HepG2 (cell line): ENCODE measurements around the gene CDT1. TPM values are rescaled to one million over a fixed set of nuclear protein-coding genes. Genes with fewer than 3 reads are reported as not detected.
A peak's percentile ranks its signal among the peaks of the same experiment; 100 is the strongest.

ENCODE experiments used
- ETS1 ChIP-seq: sonication (generic); formaldehyde crosslinking; IDR thresholded peaks from 2 replicates; pipeline ENCODE4 v1.4.0; 2020; ENCODE audit warnings: missing genetic modification reagents
- FOXA3 ChIP-seq: IDR thresholded peaks from 2 replicates; pipeline ENCODE4 v1.6.1; 2016; ENCODE audit warnings: missing genetic modification reagents, missing compliant biosample characterization
- HDAC6 ChIP-seq: fragments of 200-600 bp; sonication (generic); IDR thresholded peaks from 2 replicates; pipeline ENCODE4 v1.7.0; 2017; ENCODE audit warnings: mild to moderate bottlenecking, antibody characterized with exemption, low read length, low read depth
- IRF2 ChIP-seq: IDR thresholded peaks from 2 replicates; pipeline ENCODE4 v1.6.1; 2018; ENCODE audit warnings: missing genetic modification reagents, missing compliant biosample characterization
- MIXL1 ChIP-seq: IDR thresholded peaks from 2 replicates; pipeline ENCODE4 v1.6.1; 2016
- NCOA1 ChIP-seq: sonication (generic); formaldehyde crosslinking; IDR thresholded peaks from 2 replicates; pipeline ENCODE4 v1.9.0; 2021; ENCODE audit warnings: missing genetic modification reagents
- NONO ChIP-seq, 2 experiments: fragments of 450-650 bp in 1 of 2; sonication (generic) in 1 of 2; formaldehyde crosslinking in 1 of 2; IDR thresholded peaks in 1 of 2; conservative IDR thresholded peaks in 1 of 2; 2 replicates each; pipeline versions ENCODE4 v1.6.1 to v1.8.0; 2017 to 2022; ENCODE audit warnings: mild to moderate bottlenecking in 1 of 2, missing genetic modification reagents in 1 of 2, moderate library complexity in 1 of 2
- RFX1 ChIP-seq: fragments of 450-650 bp; IDR thresholded peaks from 2 replicates; pipeline ENCODE4 v1.6.1; 2017
- RFXANK ChIP-seq: IDR thresholded peaks from 2 replicates; pipeline ENCODE4 v1.6.1; 2016
- RNF2 ChIP-seq: fragments of 450-650 bp; conservative IDR thresholded peaks from 2 replicates; pipeline ENCODE4 v1.6.1; 2016; ENCODE audit warnings: low read depth
- TARDBP ChIP-seq: sonication (generic); formaldehyde crosslinking; IDR thresholded peaks from 2 replicates; pipeline ENCODE4 v1.8.0; 2022; ENCODE audit warnings: mild to moderate bottlenecking, missing genetic modification reagents
- YY1 ChIP-seq: IDR thresholded peaks from 2 replicates; pipeline ENCODE4 v1.6.1; 2011; ENCODE audit warnings: low read length, low read depth, moderate library complexity, mild to moderate bottlenecking; ENCODE audit not compliant: insufficient read depth, insufficient replicate concordance
- ZFP1 ChIP-seq: IDR thresholded peaks from 2 replicates; pipeline ENCODE4 v1.6.1; 2016
- ZNF446 ChIP-seq: sonication (generic); formaldehyde crosslinking; IDR thresholded peaks from 2 replicates; pipeline ENCODE4 v1.5.0; 2020; ENCODE audit warnings: mild to moderate bottlenecking, missing genetic modification reagents
- ZNF512B ChIP-seq: sonication (generic); formaldehyde crosslinking; IDR thresholded peaks from 2 replicates; pipeline ENCODE4 v1.5.1; 2020; ENCODE audit warnings: missing genetic modification reagents, mild to moderate bottlenecking, borderline replicate concordance
- ZNF574 ChIP-seq: sonication (generic); formaldehyde crosslinking; IDR thresholded peaks from 2 replicates; pipeline ENCODE4 v1.4.0; 2020; ENCODE audit warnings: missing genetic modification reagents
- ZNF580 ChIP-seq: IDR thresholded peaks from 2 replicates; pipeline ENCODE4 v1.6.1; 2016; ENCODE audit warnings: low read depth, borderline replicate concordance
- ZNF770 ChIP-seq: sonication (generic); formaldehyde crosslinking; IDR thresholded peaks from 2 replicates; pipeline ENCODE4 v1.5.0; 2020; ENCODE audit warnings: mild to moderate bottlenecking, missing genetic modification reagents
- ZSCAN22 ChIP-seq: sonication (generic); formaldehyde crosslinking; IDR thresholded peaks from 2 replicates; pipeline ENCODE4 v1.4.0; 2020; ENCODE audit warnings: mild to moderate bottlenecking, missing genetic modification reagents
- polyA plus RNA-seq, 8 experiments: library from polyadenylated mRNA; depleted of rRNA in 3 of 8; stranded (reverse) in 7 of 8; unstranded in 1 of 8; fragments of >200 nt; fragmentation: Illumina TruSeq in 4 of 8; extraction: Trizol in 4 of 8; gene quantifications; 2 replicates each; pipeline versions ENCODE4 v1.2.1 to v1.2.3, GENCODE V29; 2011 to 2016; ENCODE audit warnings: low read depth in 4 of 8, missing spikeins in 1 of 8, mixed read lengths in 1 of 8; ENCODE audit not compliant: insufficient read depth in 1 of 8
- total RNA-seq, 5 experiments: library from RNA; depleted of rRNA; stranded (reverse); fragments of >200 nt; fragmentation: Illumina TruSeq; extraction: Trizol; gene quantifications; 2 replicates each; pipeline ENCODE4 v1.2.3, GENCODE V29; 2016; ENCODE audit warnings: low read depth in 1 of 5

Gene CDT1
- total and polyA plus RNA-seq, 2 of the 13 experiments (the other 11 are each of a cell fraction or from before 2014, with no cell fraction given): 23.1 to 23.8 TPM

GRCh38 chr16:88810912-88811768, 7.6 kb downstream of the CDT1 start (continued):
- TF ChIP-seq ZNF770 (peak; percentile 8; the same call in 1 of the 2 replicates), ZSCAN22 (CRISPR knock-in tag) (peak; percentile 69; the same call in 1 of the 2 replicates), ZNF512B (CRISPR knock-in tag) (no peak), MIXL1 (no peak), NCOA1 (CRISPR knock-in tag) (no peak; the same call in 1 of the 2 replicates), HDAC6 (no peak), RFXANK (peak; percentile 28; the same call in 1 of the 2 replicates), YY1 (no peak), TARDBP (CRISPR knock-in tag) (no peak), ETS1 (CRISPR knock-in tag) (no peak), ZNF574 (CRISPR knock-in tag) (peak; percentile 68), IRF2 (CRISPR knock-in tag) (peak; percentile 43; the same call in 1 of the 2 replicates), RNF2 (peak; percentile 82), ZFP1 (no peak), RFX1 (no peak), ZNF580 (CRISPR knock-in tag) (no peak), ZNF446 (CRISPR knock-in tag) (no peak; the same call in 1 of the 2 replicates), FOXA3 (CRISPR knock-in tag) (0 out of 2 replicates have a peak, but pooled peaks have one; percentile 18), NONO (IDR thresholded peaks at IDR 0.05) (no peak), NONO (CRISPR knock-in tag; conservative IDR thresholded peaks at IDR 0.05) (no peak)
